GM12872 (cell line): ENCODE results near the gene KCNAB1.

Experiments
- CTCF ChIP-seq: IDR thresholded peaks from 3 replicates; pipeline ENCODE4 v1.5.1; 2011; ENCODE audit warnings: low read depth, mild to moderate bottlenecking, low read length, moderate library complexity; ENCODE audit not compliant: insufficient read depth

The KCNAB1 gene

GRCh38 chr3:156160647-156161046 is 40.3 kb downstream of the KCNAB1 start:
- TF ChIP-seq CTCF, result no peak

- no peak for TF ChIP-seq CTCF
These were observed 40.8 kb downstream of the KCNAB1 start for GRCh38 chr3:156161172-156161571.

- no peak for TF ChIP-seq CTCF
These were observed 43.5 kb downstream of the KCNAB1 start for GRCh38 chr3:156163848-156164247.

- no peak for TF ChIP-seq CTCF
These were observed 46.4 kb downstream of the KCNAB1 start for GRCh38 chr3:156166808-156167207.

GRCh38 chr3:156170571-156170970 is 50.2 kb downstream of the KCNAB1 start:
- TF ChIP-seq CTCF, result no peak

- TF ChIP-seq CTCF, result no peak
These were observed 51.2 kb downstream of the KCNAB1 start for GRCh38 chr3:156171281-156172267.

- TF ChIP-seq CTCF, result no peak
These were observed 52.2 kb downstream of the KCNAB1 start for GRCh38 chr3:156172536-156172935.
